Hypothalamus (tissue), 51 donors: ENCODE measurements around the gene GLTPD2.
A peak's percentile ranks its signal among the peaks of the same experiment; 100 is the strongest.

Experiments
- DNase-seq, 51 donors: peaks; one replicate each; lab custom pipeline; 2025; lab: John Stamatoyannopoulos, UW

The GLTPD2 gene

GRCh38 chr17:4769628-4770027 lies 19.1 kb upstream of the GLTPD2 start:
- DNase-seq: no peak

GRCh38 chr17:4771519-4772234 lies 17.1 kb upstream of the GLTPD2 start, which contains the start of gene TM4SF5:
TSS of gene TM4SF5 (plus strand) at chr17:4771886. CDS start at chr17:4771923, 37 bp downstream.
- DNase-seq: no peak

- DNase-seq: no peak
Observed at GRCh38 chr17:4772235-4772613, 16.5 kb upstream of the GLTPD2 start.

GRCh38 chr17:4777969-4778760 lies 10.6 kb upstream of the GLTPD2 start:
- no peak for DNase-seq

GRCh38 chr17:4780325-4780955 lies 8.3 kb upstream of the GLTPD2 start:
- DNase-seq: no peak

GRCh38 chr17:4782652-4783051 lies 6.1 kb upstream of the GLTPD2 start:
- DNase-seq: peak in 1 of 51 donors; percentile 10

GRCh38 chr17:4785311-4786105 lies 3.3 kb upstream of the GLTPD2 start:
- DNase-seq: peak in 3 of 51 donors; percentile 10 to 13 (median 10)

GRCh38 chr17:4786106-4786511 lies 2.7 kb upstream of the GLTPD2 start, which contains the start of gene VMO1:
TSS of gene VMO1 (minus strand) at chr17:4786364. CDS start at chr17:4786352, 12 bp downstream.
- peak in 3 of 51 donors; percentile 2 to 46 (median 21) for DNase-seq

GRCh38 chr17:4786516-4786915 lies 2.2 kb upstream of the GLTPD2 start:
- peak in 1 of 51 donors; percentile 22 for DNase-seq

GRCh38 chr17:4788159-4788806 lies 481 bp upstream of the GLTPD2 start:
- no peak for DNase-seq

GRCh38 chr17:4789701-4789950 lies 862 bp downstream of the GLTPD2 start:
- peak in 1 of 51 donors; percentile 56 for DNase-seq

- DNase-seq: peak; percentile 47 to 96 (median 80)
Observed at GRCh38 chr17:4789951-4790704, 1.4 kb downstream of the GLTPD2 start.

- no peak for DNase-seq
Observed at GRCh38 chr17:4790705-4791088, 1.9 kb downstream of the GLTPD2 start.

- no peak for DNase-seq
Observed at GRCh38 chr17:4795168-4795567, 6.4 kb downstream of the GLTPD2 start.

GRCh38 chr17:4796552-4796920 lies 7.8 kb downstream of the GLTPD2 start:
- DNase-seq: peak in 2 of 51 donors; percentile 10 to 25

- no peak for DNase-seq
Observed at GRCh38 chr17:4800462-4801196, 11.9 kb downstream of the GLTPD2 start.

GRCh38 chr17:4802228-4802627 lies 13.5 kb downstream of the GLTPD2 start, which contains the start of gene C17orf114:
TSS of gene C17orf114 (minus strand) at chr17:4802328.
- no peak for DNase-seq

- DNase-seq: peak in 2 of 51 donors; percentile 28 to 42
Observed at GRCh38 chr17:4806456-4806776, 17.7 kb downstream of the GLTPD2 start.
